Inflammatory macrophage treated with lipopolysaccharide for 4 hours (primary cell): Measurements from ENCODE around the gene PLEKHF1.

Experiments used
- DNase-seq: peaks from one replicate; pipeline ENCODE4 v3.0.0-alpha.2; 2020

The PLEKHF1 gene

GRCh38 chr19:29635963-29636362, 29.3 kb upstream of the PLEKHF1 start:
- no peak for DNase-seq

- no peak for DNase-seq
Observed at GRCh38 chr19:29636553-29637360, 28.5 kb upstream of the PLEKHF1 start.

- no peak for DNase-seq
Observed at GRCh38 chr19:29639086-29639485, 26.2 kb upstream of the PLEKHF1 start.

- no peak for DNase-seq
Observed at GRCh38 chr19:29640231-29640630, 25.0 kb upstream of the PLEKHF1 start.

- no peak for DNase-seq
Observed at GRCh38 chr19:29641597-29641996, 23.7 kb upstream of the PLEKHF1 start.

GRCh38 chr19:29643361-29643935, 21.8 kb upstream of the PLEKHF1 start:
- no peak for DNase-seq

- DNase-seq = no peak
Observed at GRCh38 chr19:29644210-29644609, 21.1 kb upstream of the PLEKHF1 start.

- DNase-seq = no peak
Observed at GRCh38 chr19:29645491-29645867, 19.8 kb upstream of the PLEKHF1 start.

GRCh38 chr19:29645911-29646310, 19.4 kb upstream of the PLEKHF1 start:
- DNase-seq = no peak

- no peak for DNase-seq
Observed at GRCh38 chr19:29650772-29651387, 14.4 kb upstream of the PLEKHF1 start.

- no peak for DNase-seq
Observed at GRCh38 chr19:29651622-29652394, 13.5 kb upstream of the PLEKHF1 start.

- no peak for DNase-seq
Observed at GRCh38 chr19:29653398-29653797, 11.9 kb upstream of the PLEKHF1 start.

GRCh38 chr19:29655648-29656335, 9.5 kb upstream of the PLEKHF1 start:
- no peak for DNase-seq

GRCh38 chr19:29658221-29658991, 6.9 kb upstream of the PLEKHF1 start:
- no peak for DNase-seq

- DNase-seq = no peak
Observed at GRCh38 chr19:29660835-29661234, 4.4 kb upstream of the PLEKHF1 start.

- DNase-seq = no peak
Observed at GRCh38 chr19:29662278-29662603, 3.0 kb upstream of the PLEKHF1 start.

- DNase-seq = peak; percentile 26
Observed at GRCh38 chr19:29662604-29663404, 2.5 kb upstream of the PLEKHF1 start.

- DNase-seq = no peak
Observed at GRCh38 chr19:29663861-29664752, 1.2 kb upstream of the PLEKHF1 start.

- no peak for DNase-seq
Observed at GRCh38 chr19:29664753-29665214, 477 bp upstream of the PLEKHF1 start.
